Panc1 (cell line): ENCODE results near the gene CUL5. TPM values are rescaled to one million over a fixed set of nuclear protein-coding genes. Genes with fewer than 3 reads are reported as not detected.

Experiments used
- ATAC-seq: fragments of 200-7000 bp; cut with Tn5 transposase; 2 replicates; pipeline ENCODE4 v1.9.1; 2020; ENCODE audit warnings: mild to moderate bottlenecking, moderate library complexity
- BruUV-seq: library from RNA; stranded (reverse); fragments of 400-500 nt; replicated peaks from 2 replicates; lab custom pipeline; 2021; lab: Mats Ljungman, UMichigan
- CTCF ChIA-PET: fragments of 300-600 bp; sonication (Branson Sonifier 250); formaldehyde crosslinking; loops from one replicate; lab custom pipeline; 2022; ENCODE audit warnings: antibody characterized with exemption; lab: Charles Lee
- POLR2A ChIA-PET: fragments of 300-600 bp; sonication (Branson Sonifier 250); formaldehyde crosslinking; loops from one replicate; lab custom pipeline; 2022; ENCODE audit warnings: antibody characterized with exemption; lab: Charles Lee
- DNase-seq: peaks from one replicate; pipeline ENCODE4 v3.0.0-alpha.2; 2010; ENCODE audit warnings: low read depth, low spot score
- H3K27ac ChIP-seq: 2 replicates; pipeline ENCODE4 v1.5.1; 2011; ENCODE audit warnings: mild to moderate bottlenecking, low read length, inconsistent platforms
- H3K27me3 ChIP-seq: fragments of 200-500 bp; sonication (Bioruptor generic); 2 replicates; pipeline ENCODE4 v1.6.0; 2014; ENCODE audit warnings: low read length, inconsistent platforms; ENCODE audit not compliant: control insufficient read depth, insufficient read depth
- H3K36me3 ChIP-seq: fragments of 200-500 bp; sonication (Bioruptor generic); 2 replicates; pipeline ENCODE4 v1.5.1; 2014; ENCODE audit warnings: inconsistent platforms, mild to moderate bottlenecking, low read length, moderate library complexity; ENCODE audit not compliant: control insufficient read depth, insufficient read depth
- H3K4me1 ChIP-seq: 2 replicates; pipeline ENCODE4 v1.5.1; 2011; ENCODE audit warnings: inconsistent platforms, mild to moderate bottlenecking, low read length, moderate library complexity; ENCODE audit not compliant: control insufficient read depth, insufficient read depth
- H3K4me3 ChIP-seq, 2 experiments: 2 replicates each; pipeline ENCODE4 v1.5.1; 2011 to 2012; ENCODE audit warnings: low read depth in 2 of 2, low read length in 2 of 2, mild to moderate bottlenecking in 2 of 2, inconsistent platforms in 1 of 2, moderate library complexity in 1 of 2
- H3K9me3 ChIP-seq: fragments of 200-500 bp; sonication (Bioruptor generic); 2 replicates; pipeline ENCODE4 v1.5.1; 2014; ENCODE audit warnings: low read depth, mild to moderate bottlenecking, inconsistent platforms, low read length, moderate library complexity; ENCODE audit not compliant: control insufficient read depth, insufficient read depth
- CTCF ChIP-seq: fragments of 450-650 bp; IDR thresholded peaks from 2 replicates; pipeline ENCODE4 v1.5.1; 2017; ENCODE audit warnings: mild to moderate bottlenecking
- POLR2AphosphoS5 ChIP-seq: IDR thresholded peaks from 2 replicates; pipeline ENCODE4 v1.6.1; 2012; ENCODE audit warnings: mild to moderate bottlenecking, low read depth, low read length, moderate library complexity
- SIN3A ChIP-seq: IDR thresholded peaks from 2 replicates; pipeline ENCODE4 v1.6.1; 2012; ENCODE audit warnings: low read depth, mild to moderate bottlenecking, low read length, moderate library complexity, borderline replicate concordance; ENCODE audit not compliant: insufficient read depth
- TCF7L2 ChIP-seq: IDR thresholded peaks from 2 replicates; pipeline ENCODE4 v1.6.1; 2011; ENCODE audit warnings: mild to moderate bottlenecking, low read depth, low read length, inconsistent platforms
- in situ Hi-C: cut with HindIII; loops from 2 replicates; pipeline ENCODE4 v1.10.0; 2016; ENCODE audit warnings: low sequenced_read_pairs, low pct_unique_long_range_greater_than_20kb
- intact Hi-C: fragments of 100-400 bp; cut with micrococcal nuclease; formaldehyde crosslinking; loops from one replicate; pipeline ENCODE4 v1.10.0; 2022; ENCODE audit not compliant: unreplicated experiment
- total RNA-seq: library from RNA; stranded (reverse); gene quantifications from one replicate; pipeline ENCODE4 v1.2.1, GENCODE V29; 2021; ENCODE audit not compliant: unreplicated experiment
- TF ChIP-seq, protein P1 (sequence below), 2 experiments: IDR thresholded peaks; 2 replicates each; pipeline ENCODE4 v1.6.1; 2011 to 2012; ENCODE audit warnings: low read depth in 2 of 2, control low read depth in 1 of 2, low read length in 1 of 2, mild to moderate bottlenecking in 1 of 2, moderate library complexity in 1 of 2; ENCODE audit not compliant: insufficient read depth in 1 of 2

Gene CUL5
- total RNA-seq, 1 experiment from 2014 or later: 56.5 TPM

GRCh38 chr11:108037211-108037610 is 28.5 kb downstream of the CUL5 start:
- POLR2A ChIA-PET: no interaction called here
- H3K9me3 ChIP-seq: no peaks in the 10 kb centered on the region
- intact Hi-C loops: no loop called here
- ATAC-seq: no peak
- in situ Hi-C loops: no loop called here
- H3K27me3 ChIP-seq: no peaks in the 10 kb centered on the region
- no peak for DNase-seq
- CTCF ChIA-PET: no interaction called here
- BruUV-seq: TSS peak; percentile 16
- no peaks in the 10 kb centered on the region for H3K4me1 ChIP-seq
- TF ChIP-seq POLR2AphosphoS5: no peak
- TF ChIP-seq CTCF: no peak
- TF ChIP-seq TCF7L2: no peak
- TF ChIP-seq SIN3A: no peak
- TF ChIP-seq, protein P1, sequence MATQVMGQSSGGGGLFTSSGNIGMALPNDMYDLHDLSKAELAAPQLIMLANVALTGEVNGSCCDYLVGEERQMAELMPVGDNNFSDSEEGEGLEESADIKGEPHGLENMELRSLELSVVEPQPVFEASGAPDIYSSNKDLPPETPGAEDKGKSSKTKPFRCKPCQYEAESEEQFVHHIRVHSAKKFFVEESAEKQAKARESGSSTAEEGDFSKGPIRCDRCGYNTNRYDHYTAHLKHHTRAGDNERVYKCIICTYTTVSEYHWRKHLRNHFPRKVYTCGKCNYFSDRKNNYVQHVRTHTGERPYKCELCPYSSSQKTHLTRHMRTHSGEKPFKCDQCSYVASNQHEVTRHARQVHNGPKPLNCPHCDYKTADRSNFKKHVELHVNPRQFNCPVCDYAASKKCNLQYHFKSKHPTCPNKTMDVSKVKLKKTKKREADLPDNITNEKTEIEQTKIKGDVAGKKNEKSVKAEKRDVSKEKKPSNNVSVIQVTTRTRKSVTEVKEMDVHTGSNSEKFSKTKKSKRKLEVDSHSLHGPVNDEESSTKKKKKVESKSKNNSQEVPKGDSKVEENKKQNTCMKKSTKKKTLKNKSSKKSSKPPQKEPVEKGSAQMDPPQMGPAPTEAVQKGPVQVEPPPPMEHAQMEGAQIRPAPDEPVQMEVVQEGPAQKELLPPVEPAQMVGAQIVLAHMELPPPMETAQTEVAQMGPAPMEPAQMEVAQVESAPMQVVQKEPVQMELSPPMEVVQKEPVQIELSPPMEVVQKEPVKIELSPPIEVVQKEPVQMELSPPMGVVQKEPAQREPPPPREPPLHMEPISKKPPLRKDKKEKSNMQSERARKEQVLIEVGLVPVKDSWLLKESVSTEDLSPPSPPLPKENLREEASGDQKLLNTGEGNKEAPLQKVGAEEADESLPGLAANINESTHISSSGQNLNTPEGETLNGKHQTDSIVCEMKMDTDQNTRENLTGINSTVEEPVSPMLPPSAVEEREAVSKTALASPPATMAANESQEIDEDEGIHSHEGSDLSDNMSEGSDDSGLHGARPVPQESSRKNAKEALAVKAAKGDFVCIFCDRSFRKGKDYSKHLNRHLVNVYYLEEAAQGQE (IDR thresholded peaks at IDR 0.05; ENCODE audit: insufficient read depth in 1 of 2, low read depth in 2 of 2, low read length in 1 of 2): no peak
- no peak overlapping the region for H3K4me3 ChIP-seq
- H3K36me3 ChIP-seq: no peaks in the 10 kb centered on the region; the same call in 1 of the 2 replicates
- H3K27ac ChIP-seq: no peak overlapping the region

DNA sequence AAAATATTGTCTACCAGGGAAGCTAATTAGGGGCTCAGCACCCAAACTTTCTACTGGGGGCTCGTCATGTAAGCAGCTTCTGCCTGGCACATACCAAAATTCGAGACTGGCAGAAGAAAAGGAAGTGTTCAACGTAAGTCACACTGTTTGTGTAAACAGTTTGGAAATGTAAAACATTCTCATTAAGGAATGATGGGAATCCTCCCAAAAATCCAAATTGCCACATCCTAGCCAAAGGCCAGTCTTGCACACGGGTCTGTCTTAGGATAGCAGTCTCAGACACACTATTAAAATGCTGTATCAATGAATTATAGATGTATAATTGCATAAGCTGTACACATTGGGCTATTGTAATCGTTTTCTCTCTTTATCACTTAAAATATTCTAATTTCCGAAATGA is 28.9 kb downstream of the CUL5 start:
- Histone ChIP-seq H3K36me3 (no peaks in the 10 kb centered on the region; the same call in 1 of the 2 replicates), H3K27ac (no peak overlapping the region), H3K4me1 (no peaks in the 10 kb centered on the region), H3K27me3 (no peaks in the 10 kb centered on the region), H3K4me3 (no peak overlapping the region), H3K9me3 (no peaks in the 10 kb centered on the region)
- in situ Hi-C loops (no loop called here), intact Hi-C loops (no loop called here)
- ATAC-seq (no peak), DNase-seq (no peak)
- ChIA-PET CTCF (no interaction called here), POLR2A (no interaction called here)
- no TSS peak for BruUV-seq
- TF ChIP-seq SIN3A (no peak), CTCF (no peak), TCF7L2 (no peak), POLR2AphosphoS5 (no peak)
- TF ChIP-seq, protein P1 (IDR thresholded peaks at IDR 0.05; ENCODE audit: insufficient read depth in 1 of 2, low read depth in 2 of 2, low read length in 1 of 2): no peak
